Body of pancreas (tissue), 4 donors: ENCODE measurements around the gene IDS. TPM values are rescaled to one million over a fixed set of nuclear protein-coding genes. Genes with fewer than 3 reads are reported as not detected.
"Not testable (repeated sequence)": the region's sequence is repeated elsewhere in the genome, so short reads cannot be mapped to it uniquely, and the experiment has no call there.

Experiments
- ATAC-seq: fragments of 150-250 bp; one replicate; pipeline ENCODE4 v1.9.1; 2016
- DNase-seq, 4 donors: peaks; one replicate each; pipeline ENCODE4 v3.0.0-alpha.2; 2019
- H3K27ac ChIP-seq, 4 donors: fragments of 200-600 bp; sonication (generic); 1 replicate in 3 of 4; 2 replicates in 1 of 4; pipeline versions ENCODE4 v1.5.1 to v1.6.1; 2016 to 2019; ENCODE audit warnings: mild to moderate bottlenecking in 1 of 4, mixed read lengths in 1 of 4, moderate library complexity in 1 of 4
- H3K27me3 ChIP-seq, 2 donors: fragments of 200-600 bp; sonication (generic); one replicate each; pipeline ENCODE4 v1.6.0; 2016; ENCODE audit warnings: mild to moderate bottlenecking in 1 of 2
- H3K36me3 ChIP-seq, 2 donors: fragments of 200-600 bp; sonication (generic); replicated peaks in 1 of 2; 2 replicates each; pipeline ENCODE4 v1.5.1; 2016; ENCODE audit warnings: low read depth in 2 of 2; ENCODE audit not compliant: insufficient read depth in 1 of 2
- H3K4me1 ChIP-seq: fragments of 200-600 bp; sonication (generic); one replicate; pipeline ENCODE4 v1.6.0; 2016
- H3K4me3 ChIP-seq, 2 donors: fragments of 200-600 bp; sonication (generic); 1 replicate in 1 of 2; 2 replicates in 1 of 2; pipeline ENCODE4 v1.5.1; 2016 to 2019
- H3K9me3 ChIP-seq, 3 donors: fragments of 200-600 bp; sonication (generic); 1 replicate in 2 of 3; 2 replicates in 1 of 3; pipeline ENCODE4 v1.5.1; 2016
- CTCF ChIP-seq, 7 experiments: fragments of 450-650 bp in 4 of 7; fragments of 200-600 bp in 3 of 7; sonication (generic) in 3 of 7; IDR thresholded peaks; one replicate each; pipeline ENCODE4 v1.5.1; 2016 to 2019; ENCODE audit warnings: antibody characterized with exemption in 7 of 7
- POLR2A ChIP-seq, 3 donors: fragments of 450-650 bp; IDR thresholded peaks; one replicate each; pipeline ENCODE4 v1.6.1; 2016; ENCODE audit warnings: antibody characterized with exemption in 3 of 3, mild to moderate bottlenecking in 2 of 3
- WGBS, 2 donors: methylation state at CpG; one replicate each; pipeline ENCODE4 v1.1.5; 2017; 5-methylcytosine and 5-hydroxymethylcytosine counted together
- intact Hi-C: fragments of 100-400 bp; cut with DNase I; formaldehyde crosslinking; loops from one replicate; pipeline ENCODE4 v1.15.1; 2023
- total RNA-seq, 2 donors: library from RNA; depleted of rRNA; stranded (reverse); fragments of >200 nt; gene quantifications; one replicate each; pipeline ENCODE4 v1.1.0, GENCODE V29; 2016

Gene IDS
- total RNA-seq, 2 donors from 2014 or later: 39.7 to 49.4 TPM

GRCh38 chrX:149491812-149492211 is 13.3 kb downstream of the IDS start:
- 5 to 8% methylated on average over 2 of the region's 2 CpGs for WGBS, 2 donors
- H3K27me3 ChIP-seq: no peaks in the 10 kb centered on the region
- TF ChIP-seq POLR2A (IDR thresholded peaks at IDR 0.05) (no peak), CTCF (IDR thresholded peaks at IDR 0.05) (no peak)

GRCh38 chrX:149490100-149490499 is 15.0 kb downstream of the IDS start:
- ATAC-seq (no peak), DNase-seq (no peak)
- no peak overlapping the region for H3K4me3 ChIP-seq
- H3K27ac ChIP-seq: no peak overlapping the region
- H3K9me3 ChIP-seq: no peaks in the 10 kb centered on the region
- no peaks in the 10 kb centered on the region for H3K27me3 ChIP-seq
- no peak for TF ChIP-seq CTCF (IDR thresholded peaks at IDR 0.05)
- TF ChIP-seq POLR2A (IDR thresholded peaks at IDR 0.05): no peak
- peaks cover 0 to 3% of the 10 kb centered on the region in 2 donors for H3K36me3 ChIP-seq
- H3K4me1 ChIP-seq: peaks cover 10% of the 10 kb centered on the region
- intact Hi-C loops: no loop called here
- WGBS, 2 donors: 82 to 92% methylated on average over 3 to 7 of the region's 7 CpGs

More at GRCh38 chrX:149491812-149492211, 13.3 kb downstream of the IDS start:
- DNase-seq (peak in 3 of 4 donors; percentile 35 to 52 (median 47)), ATAC-seq (no peak)
- Histone ChIP-seq H3K4me1 (peaks cover 10% of the 10 kb centered on the region), H3K9me3 (no peaks in the 10 kb centered on the region), H3K4me3 (no peak overlapping the region), H3K36me3 (peaks cover 0 to 3% of the 10 kb centered on the region in 2 donors), H3K27ac (no peak overlapping the region)
- intact Hi-C loops: no loop called here

GRCh38 chrX:149488411-149489052 is 16.6 kb downstream of the IDS start:
- H3K36me3 ChIP-seq, H3K4me3 ChIP-seq, H3K27ac ChIP-seq, DNase-seq, H3K9me3 ChIP-seq, H3K27me3 ChIP-seq, ATAC-seq, intact Hi-C loops: not testable (repeated sequence)
- 71% methylated on average over 1 of the region's 17 CpGs; no CpG with 5 or more reads in 1 of the 2 donors for WGBS, 2 donors
- H3K4me1 ChIP-seq: peaks cover 10% of the 10 kb centered on the region

- DNase-seq, H3K4me3 ChIP-seq, H3K27me3 ChIP-seq, H3K36me3 ChIP-seq, H3K9me3 ChIP-seq, ATAC-seq, intact Hi-C loops, H3K27ac ChIP-seq: not testable (repeated sequence)
- no CpG with 5 or more reads among the region's 9 CpGs for WGBS, 2 donors
- H3K4me1 ChIP-seq: peaks cover 10% of the 10 kb centered on the region
Observed at GRCh38 chrX:149488008-149488407, 17.1 kb downstream of the IDS start.

- TF ChIP-seq POLR2A (IDR thresholded peaks at IDR 0.05) (no peak), CTCF (IDR thresholded peaks at IDR 0.05) (peak in 1 of 7 experiments; percentile 7)
- intact Hi-C loops: no loop called here
Observed at GRCh38 chrX:149487292-149487691, 17.8 kb downstream of the IDS start.

GRCh38 chrX:149476513-149476912 is 28.6 kb downstream of the IDS start:
- no peak overlapping the region for H3K4me3 ChIP-seq
- no peak overlapping the region for H3K27ac ChIP-seq
- no peaks in the 10 kb centered on the region for H3K4me1 ChIP-seq
- H3K36me3 ChIP-seq: no peaks in the 10 kb centered on the region
- H3K9me3 ChIP-seq: no peaks in the 10 kb centered on the region
- ATAC-seq: no peak
- DNase-seq: no peak
- TF ChIP-seq POLR2A (IDR thresholded peaks at IDR 0.05) (no peak), CTCF (IDR thresholded peaks at IDR 0.05) (no peak)
- WGBS, 2 donors: 93 to 100% methylated on average over 2 of the region's 2 CpGs
- H3K27me3 ChIP-seq: no peaks in the 10 kb centered on the region
- intact Hi-C loops: no loop called here

More at GRCh38 chrX:149487292-149487691, 17.8 kb downstream of the IDS start:
- ATAC-seq: no peak
- peaks cover 0 to 3% of the 10 kb centered on the region in 2 donors for H3K36me3 ChIP-seq
- no peak overlapping the region for H3K4me3 ChIP-seq
- no peak for DNase-seq
- H3K4me1 ChIP-seq: peaks cover 9% of the 10 kb centered on the region
- no peaks in the 10 kb centered on the region for H3K27me3 ChIP-seq
- 75 to 81% methylated on average over 6 of the region's 6 CpGs for WGBS, 2 donors
- no peaks in the 10 kb centered on the region for H3K9me3 ChIP-seq
- no peak overlapping the region for H3K27ac ChIP-seq
